Stimulated activated CD8-positive, alpha-beta memory T cell treated with anti-CD3 and anti-CD28 coated beads, Interleukin-2, amount 100 ng/mL, for 1 hour (primary cell): Measurements from ENCODE around the gene PTPRU.

ENCODE experiments used
- DNase-seq, 2 donors: peaks; one replicate each; pipeline ENCODE4 v3.0.0-alpha.2; 2020; ENCODE audit warnings: low read depth in 2 of 2

Gene PTPRU

DNA sequence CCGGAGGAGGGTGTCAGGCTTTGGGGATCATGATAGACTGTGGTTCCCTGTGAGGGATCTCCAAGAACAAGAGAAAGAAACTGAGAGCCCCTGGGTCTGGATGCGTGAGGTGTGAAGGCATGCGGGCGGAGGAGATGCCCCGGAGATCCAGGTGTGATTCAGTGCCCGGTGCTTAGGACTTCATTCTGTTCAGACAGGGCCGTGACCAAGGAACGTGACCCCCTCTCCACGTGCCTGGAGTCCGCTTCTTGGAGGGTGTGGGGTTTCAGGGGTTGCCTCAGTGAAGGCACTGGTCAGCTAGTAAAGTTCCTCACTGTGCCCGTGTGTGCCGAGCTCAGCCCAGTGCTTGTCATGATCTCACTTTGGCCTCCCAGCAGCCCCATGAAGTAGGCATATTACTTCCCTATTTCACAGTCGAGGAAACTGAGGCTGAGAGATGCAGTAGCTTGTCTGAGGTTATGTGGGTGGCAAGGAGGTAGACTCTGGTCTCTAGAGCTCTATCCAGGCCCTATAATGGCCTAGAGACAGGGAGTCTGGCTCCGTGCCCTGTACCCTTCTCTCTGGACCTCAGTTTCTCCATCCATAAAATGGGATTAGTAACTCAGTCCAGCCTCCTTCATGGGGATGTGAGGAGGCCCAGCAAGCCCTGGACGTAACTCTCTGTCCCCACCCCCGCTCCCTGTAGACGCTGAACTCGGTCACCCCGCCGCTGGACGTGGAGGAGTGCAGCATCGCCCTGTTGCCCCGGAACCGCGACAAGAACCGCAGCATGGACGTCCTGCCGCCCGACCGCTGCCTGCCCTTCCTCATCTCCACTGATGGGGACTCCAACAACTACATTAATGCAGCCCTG lies 81.0 kb downstream of the PTPRU start:
- no peak for DNase-seq

DNA sequence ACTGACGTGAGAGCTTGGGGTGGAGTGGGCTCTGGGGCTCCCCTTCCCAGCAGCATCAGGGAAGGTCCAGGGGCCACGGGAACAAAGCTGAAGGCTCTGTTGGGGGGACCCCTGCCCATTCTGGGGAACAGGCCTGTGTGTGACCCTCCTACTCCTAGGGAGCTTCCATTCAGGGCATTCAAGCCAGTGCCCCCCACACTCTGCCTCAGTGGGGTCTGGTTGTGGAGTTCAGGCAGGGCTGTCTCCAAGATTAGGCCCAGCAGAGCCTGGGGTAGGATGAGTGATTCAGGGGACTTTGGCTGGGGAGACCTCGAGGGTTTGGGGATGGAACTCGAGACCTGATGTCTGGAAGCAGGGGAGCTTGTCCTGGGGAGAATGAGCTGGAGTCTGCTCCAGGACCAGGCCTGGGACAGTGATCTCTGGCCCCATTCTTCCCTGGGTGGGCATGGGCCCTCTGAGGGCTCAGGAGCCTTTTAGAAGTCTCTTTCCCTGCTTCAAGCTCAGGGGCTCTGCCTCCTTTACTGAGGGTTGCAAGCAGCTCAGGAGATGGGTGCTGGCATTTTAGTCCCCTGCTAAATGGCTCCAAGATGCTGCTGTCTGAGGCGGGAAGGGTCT lies 81.7 kb downstream of the PTPRU start:
- no peak for DNase-seq

DNA sequence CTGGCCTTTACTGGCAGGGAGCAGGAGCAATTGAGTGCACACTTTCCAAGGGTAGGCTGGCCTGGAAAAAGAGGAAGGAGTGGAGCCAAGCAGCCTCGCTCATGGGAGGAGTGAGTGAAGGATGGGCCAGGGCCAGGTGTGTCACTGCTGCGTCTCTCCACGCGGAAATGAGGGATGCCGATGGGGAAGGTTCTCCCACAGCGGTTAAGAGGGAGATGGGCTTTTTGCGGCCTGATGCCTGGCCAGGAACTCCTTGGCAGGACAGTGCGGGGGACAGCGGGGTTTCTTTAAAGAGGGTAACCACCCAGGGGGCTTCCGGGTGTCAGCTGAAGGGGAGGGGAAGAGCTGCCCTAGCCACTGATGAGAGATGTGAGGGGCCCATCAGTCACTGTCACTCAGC lies 82.4 kb downstream of the PTPRU start:
- no peak for DNase-seq

DNA sequence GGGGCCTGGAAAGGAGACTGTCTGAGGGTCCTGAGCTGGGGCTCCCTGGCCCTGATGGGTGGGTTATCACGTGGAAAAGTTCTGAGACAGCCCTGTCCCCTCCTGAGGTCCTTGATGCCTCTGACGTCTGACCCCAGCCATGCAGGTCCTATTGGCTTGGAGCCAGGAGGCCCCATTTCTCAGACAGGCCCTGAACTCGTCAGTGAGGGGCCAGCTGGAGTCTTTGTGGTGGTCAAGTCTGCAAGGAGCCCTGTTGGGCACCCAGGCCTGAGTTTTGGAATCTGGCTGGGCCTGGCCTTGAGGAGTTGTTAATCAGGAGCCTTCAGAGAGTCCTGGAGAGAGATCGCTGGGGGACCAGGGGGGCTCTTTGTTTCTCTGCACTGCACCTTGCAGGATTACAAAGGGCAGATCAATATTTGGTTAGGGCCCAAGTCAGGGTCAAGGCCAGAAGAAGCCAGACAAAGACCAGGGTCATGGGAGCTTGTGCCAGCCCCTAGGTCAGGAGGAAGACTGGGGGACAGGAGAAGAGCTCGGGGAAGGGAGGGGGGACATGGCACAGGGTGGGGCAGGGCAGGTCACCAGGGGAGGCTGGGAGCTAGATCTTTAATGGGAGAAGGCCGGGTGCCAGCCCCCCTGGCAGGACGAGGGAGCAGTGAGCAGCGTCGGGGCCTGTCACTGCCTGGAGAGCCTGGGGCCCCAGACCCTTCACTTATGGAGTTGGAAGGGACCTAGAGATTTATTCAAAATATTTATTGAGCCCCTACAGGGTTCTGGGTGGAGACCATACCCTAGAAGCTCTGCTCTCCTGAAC lies 83.2 kb downstream of the PTPRU start:
- no peak for DNase-seq

DNA sequence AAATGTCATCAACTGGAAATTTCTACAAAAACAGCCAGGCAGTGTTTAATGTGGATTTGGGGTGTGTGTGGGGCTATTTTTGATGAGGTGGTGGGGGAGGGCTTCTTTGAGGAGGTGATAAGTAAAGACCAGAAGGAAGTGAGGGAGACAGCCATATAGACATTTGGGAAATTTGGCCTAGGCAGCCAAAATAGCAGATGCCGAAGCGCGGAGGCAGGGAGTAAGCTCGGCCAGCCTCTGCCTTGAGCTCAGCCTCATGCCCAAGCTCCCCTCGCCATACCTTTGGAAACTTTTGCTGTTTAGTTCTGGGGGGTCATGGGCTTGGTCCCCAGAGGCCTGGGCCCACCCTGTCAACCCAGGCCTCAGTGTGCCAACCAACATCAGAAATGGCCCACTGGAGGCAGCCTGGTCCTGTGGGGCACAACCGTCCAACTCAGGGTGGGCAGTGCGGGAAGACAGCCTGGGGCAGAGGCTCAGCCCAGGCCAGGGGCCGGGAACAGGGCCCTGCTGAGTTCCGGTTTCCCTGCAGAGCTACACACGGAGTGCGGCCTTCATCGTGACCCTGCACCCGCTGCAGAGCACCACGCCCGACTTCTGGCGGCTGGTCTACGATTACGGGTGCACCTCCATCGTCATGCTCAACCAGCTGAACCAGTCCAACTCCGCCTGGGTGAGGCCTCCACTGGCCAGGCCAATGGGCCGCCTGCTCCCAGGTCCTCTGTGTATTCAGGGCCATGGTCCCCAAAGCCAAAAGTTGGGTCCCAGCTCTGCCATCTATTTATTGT lies 84.0 kb downstream of the PTPRU start:
- DNase-seq: no peak

DNA sequence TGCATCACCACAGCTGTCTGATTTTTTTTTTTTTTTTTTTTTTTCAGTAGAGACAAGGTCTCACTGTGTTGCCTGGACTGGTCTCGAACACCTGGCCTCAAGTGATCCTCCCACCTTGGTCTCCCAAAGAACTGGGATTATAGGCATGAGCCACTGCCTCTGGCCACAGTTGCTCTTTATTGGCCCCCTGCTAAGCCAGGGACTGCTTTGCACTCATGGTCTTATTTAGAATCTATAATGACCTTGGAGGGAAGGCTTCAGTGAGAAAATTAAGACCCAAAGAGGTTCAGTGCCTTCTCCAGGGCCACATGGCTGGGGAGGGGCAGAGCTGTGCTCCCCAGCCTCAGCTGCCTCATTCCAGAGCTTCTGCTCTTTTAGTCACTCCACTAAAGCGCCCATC lies 84.9 kb downstream of the PTPRU start:
- DNase-seq: no peak

DNA sequence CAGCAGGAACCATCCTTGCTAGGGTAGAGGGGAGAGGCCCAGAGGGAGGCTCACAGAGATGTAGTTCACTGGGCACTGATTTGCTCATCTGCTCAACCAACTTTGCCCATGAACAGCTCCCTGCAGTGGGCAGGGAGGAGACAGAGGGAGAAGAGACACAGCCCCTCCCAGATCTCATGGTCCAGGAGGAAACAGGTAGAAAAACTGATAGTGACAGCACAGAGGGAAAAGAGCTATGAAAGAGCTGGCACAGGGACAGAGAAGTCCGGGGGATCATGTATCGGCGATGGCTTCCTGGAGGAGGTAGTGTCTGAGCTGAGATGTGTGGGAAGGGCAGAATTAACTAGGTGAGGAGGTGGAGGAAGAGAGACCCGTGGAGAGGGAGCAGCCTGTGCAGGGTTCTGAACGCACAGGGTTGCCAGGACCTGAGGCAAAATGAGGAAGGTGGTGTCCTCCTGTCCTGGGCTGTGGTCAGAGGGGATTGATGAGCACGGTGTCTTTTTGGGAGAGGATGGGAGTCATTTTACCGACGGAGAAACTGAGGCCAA lies 85.9 kb downstream of the PTPRU start:
- DNase-seq: no peak

DNA sequence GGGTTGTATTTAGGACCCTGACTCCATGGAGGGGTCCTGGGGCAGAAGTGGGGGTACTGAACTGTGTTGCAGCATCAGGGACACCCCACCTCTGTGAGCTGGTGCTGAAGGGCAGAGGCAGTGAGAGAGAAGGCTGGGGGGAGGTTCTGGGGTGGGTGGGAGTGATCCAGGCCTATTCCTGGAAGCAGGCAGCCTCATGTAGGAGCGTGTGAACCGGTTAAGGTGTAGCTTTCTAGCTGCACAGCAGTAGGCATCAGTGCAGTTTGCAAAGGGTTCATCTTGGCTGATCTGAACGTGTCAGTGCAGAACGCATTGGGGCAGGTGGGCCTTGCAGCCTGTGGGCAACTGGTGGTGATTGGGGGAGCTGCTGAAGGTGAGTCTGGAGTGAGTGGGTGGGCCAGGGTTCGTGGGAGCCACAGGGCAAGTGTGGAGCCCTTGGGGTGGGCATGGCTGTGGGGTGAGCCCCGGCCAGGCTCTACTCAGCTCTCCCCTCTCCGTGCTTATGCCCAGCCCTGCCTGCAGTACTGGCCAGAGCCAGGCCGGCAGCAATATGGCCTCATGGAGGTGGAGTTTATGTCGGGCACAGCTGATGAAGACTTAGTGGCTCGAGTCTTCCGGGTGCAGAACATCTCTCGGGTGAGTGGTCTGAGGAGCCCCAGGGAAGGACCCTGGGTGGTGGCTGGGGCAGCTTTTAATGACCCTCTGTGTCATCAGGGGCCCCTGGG lies 86.7 kb downstream of the PTPRU start:
- DNase-seq: no peak

DNA sequence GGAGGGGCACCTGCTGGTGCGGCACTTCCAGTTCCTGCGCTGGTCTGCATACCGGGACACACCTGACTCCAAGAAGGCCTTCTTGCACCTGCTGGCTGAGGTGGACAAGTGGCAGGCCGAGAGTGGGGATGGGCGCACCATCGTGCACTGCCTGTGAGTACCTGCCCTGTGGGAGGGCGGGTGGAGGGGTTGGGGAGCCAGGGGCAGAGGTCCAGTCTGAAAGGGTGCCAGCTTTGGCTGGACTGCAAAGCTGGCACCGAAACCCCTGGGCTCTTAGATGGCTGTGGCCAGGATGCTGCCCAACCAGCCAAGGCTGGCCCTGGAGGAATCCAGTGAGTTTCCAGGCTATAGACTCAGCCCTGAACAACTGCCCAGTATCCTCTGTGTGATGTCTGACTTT lies 87.3 kb downstream of the PTPRU start:
- DNase-seq: no peak

DNA sequence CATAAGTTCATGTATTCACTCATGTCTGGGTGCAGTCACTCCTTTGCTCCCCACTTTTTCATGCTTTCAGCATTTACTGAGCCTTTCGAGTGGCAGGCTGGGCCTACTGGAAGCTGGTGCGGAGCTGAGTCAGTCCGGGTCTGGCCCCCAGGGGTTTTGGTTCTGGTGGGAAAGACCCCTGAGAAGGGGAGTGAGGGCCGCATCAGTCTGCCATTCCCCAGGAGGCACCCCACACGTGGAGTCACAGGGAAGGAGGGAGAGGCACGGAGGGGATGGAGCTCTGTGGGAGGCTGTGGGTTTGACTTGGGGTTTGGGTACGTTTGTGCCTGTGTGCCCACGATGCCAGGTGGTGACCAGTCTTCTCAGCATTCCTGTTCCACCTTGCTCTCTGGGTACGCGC lies 87.9 kb downstream of the PTPRU start:
- no peak for DNase-seq

DNA sequence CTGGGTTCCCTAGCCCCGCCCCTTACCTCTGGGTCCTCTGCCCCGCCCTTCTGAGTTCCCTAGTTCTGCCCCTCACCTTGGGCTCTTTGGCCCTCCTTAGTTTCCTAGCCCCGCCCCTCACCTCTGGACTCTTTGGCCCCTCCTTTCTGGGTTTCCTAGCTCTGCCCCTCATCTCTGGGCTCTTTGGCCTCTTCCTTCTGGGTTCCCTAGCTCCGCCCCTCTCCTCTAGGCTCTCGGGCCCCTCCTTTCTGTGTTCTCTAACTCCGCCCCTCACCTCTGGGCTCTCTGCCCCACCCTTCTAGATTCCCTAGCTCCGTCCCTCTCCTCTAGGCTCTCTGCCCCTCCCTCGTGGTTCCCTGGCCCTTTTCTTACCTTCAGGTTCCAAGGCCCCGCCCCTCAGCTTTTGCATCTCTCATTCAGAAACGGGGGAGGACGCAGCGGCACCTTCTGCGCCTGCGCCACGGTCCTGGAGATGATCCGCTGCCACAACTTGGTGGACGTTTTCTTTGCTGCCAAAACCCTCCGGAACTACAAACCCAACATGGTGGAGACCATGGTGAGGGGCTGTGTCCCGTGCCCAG lies 88.5 kb downstream of the PTPRU start:
- DNase-seq: no peak

DNA sequence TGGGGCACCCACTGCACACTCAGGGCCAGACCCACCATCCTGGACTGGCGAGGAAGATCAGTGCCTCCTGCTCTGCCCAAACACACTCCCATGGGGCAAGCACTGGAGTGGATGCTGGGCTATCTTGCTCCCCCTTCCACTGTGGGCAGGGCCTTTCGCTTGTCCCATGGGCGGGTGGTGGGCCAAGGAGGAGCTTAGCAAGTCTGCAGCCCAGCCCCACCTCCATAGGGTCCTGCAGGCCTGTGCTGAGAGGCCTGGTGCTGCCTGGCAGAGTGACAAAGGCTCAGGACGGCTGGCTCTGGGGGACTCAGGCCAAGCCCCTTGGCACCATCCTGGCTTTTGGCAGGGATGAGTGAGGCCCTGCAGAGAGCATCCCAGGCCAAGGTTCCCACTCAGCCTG lies 89.4 kb downstream of the PTPRU start:
- DNase-seq: no peak

DNA sequence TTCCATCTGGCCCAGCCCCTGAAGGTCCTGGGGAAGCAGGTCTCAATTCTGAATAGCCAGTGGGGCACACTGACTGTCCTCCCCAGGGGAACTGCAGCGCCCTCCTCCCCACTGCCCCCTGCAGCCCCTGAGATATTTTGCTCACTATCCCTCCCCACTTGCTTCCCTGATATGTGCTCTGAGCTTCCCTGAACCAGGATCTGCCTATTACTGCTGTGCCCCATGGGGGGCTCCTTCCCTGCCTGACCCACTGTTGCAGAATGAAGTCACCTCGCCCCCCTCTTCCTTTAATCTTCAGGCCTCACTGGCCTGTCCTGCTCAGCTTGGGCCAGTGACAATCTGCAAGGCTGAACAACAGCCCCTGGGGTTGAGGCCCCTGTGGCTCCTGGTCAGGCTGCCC lies 89.8 kb downstream of the PTPRU start:
- DNase-seq: no peak

DNA sequence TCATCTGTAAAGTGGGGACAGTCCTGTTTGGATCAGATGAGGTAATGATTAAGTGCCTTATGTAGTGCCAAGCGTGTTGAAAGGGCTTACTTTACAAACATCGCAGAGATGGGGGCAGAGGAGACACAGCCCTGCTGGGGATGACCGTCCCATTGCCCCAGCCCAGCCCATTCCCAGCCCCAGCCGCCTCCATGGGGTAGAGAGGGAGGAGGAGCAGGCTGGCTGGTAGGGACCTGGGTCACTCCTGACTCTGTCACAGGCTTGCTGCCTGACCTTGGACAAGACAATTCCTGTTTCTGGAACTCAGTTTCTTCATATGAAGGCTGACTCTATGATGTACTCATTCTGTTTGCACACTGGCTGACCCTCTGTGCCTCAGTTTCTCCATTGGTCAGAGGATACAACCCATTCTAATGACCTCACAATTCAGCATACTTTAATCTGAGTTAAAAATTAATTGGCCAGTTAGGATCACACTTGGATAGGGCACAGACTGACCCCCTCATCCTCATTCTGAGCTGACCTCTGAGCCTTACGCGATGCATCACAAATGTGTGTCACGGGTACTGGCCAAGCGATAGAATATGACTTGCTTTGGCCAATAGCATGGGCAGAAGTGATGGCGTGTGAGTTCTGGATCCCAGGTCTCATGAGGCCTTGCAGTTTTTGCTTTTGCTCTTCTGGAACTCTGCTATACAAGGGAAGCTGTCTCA lies 91.1 kb downstream of the PTPRU start:
- no peak for DNase-seq

DNA sequence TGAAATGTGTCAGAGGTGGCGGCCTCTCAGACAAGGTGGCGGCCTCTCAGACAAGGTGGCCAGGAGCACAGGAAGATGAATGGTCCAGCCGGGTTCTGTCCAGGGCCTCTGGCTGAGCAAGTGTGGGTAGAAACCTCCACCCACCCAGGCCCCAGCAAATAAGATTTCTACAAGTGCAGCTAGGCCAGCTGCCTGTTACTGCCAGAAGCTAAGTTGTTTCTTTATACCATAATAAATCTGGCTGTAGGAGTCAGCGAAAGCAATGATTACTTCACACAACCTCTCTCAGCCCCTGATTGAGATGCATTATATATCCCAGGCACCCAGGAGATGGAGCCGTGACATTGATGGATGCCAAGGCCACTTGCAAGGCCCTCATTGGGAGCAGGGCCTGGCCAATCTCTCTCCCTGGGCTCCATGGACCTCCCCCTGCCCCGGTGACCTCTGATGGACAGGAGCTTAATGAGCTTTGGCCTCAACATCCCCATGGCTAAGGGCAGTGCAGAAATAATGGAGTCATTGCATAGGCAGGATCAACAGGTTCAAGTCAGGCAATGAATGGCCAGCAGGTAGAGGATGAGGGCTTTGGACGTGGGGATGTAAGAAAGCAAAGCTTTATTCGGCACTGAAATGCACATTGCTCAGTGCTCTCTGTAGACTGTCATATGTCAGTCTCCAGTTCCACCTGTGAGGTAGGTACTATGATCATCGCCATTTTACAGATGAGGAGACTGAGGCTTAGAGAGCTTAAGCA lies 92.9 kb downstream of the PTPRU start:
- DNase-seq: no peak

DNA sequence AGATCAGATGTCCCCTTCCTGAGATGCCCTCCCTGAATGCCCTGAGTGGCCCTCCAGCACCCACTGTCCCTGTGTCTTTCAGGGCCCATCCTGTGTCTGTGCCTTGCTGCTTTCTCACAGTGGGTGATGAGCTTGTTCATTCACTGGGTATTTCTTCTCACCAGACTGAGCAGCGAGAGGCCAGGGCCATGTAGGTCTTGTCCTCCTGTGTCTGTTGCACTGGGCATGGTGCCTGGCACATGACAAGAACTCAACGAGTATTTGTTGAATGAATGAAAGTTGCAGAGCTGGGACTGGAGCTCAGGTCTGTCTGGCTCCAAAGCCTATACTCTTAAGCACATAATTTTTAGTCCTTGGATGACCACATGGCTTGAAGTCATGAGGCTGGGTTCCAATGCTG lies 93.8 kb downstream of the PTPRU start:
- DNase-seq: no peak

DNA sequence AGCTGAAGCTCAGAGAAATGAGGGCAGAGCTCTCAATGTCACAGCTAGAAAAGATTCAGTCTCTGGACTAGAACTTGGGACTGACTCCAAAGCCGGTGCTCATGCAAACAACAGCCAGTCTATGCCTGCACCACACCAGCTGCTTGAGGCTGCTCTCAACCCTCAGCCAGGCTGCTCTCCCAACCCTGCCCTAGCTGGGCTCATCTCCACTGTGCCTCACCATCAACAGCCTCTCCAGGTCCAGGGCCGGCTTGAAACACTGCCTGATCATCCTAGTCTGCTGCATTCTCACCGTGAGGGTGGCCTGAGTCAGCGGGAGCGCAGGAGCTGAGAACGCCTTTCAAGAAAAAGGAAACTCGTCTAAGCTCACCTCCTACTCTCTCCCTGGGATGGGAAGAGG lies 94.5 kb downstream of the PTPRU start:
- DNase-seq: no peak

DNA sequence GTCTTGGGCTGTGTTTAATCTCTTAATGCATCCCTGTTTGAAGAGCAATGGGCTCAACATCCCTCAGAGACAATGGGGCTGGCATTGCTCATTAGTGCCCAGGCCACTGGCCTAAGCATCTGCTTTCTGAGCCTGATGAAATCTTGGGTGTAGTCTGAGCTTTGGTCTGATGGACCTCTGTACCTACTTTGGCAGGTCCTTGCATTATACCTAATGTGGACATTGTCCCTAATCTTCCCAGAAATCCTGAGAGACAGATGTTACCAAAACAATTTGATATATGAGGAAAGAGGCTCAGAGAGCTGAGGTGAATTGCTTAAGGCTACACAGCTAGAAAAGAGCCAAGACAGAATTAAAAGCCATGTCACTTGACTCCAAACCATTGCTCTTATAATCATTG lies 95.0 kb downstream of the PTPRU start:
- DNase-seq: no peak

DNA sequence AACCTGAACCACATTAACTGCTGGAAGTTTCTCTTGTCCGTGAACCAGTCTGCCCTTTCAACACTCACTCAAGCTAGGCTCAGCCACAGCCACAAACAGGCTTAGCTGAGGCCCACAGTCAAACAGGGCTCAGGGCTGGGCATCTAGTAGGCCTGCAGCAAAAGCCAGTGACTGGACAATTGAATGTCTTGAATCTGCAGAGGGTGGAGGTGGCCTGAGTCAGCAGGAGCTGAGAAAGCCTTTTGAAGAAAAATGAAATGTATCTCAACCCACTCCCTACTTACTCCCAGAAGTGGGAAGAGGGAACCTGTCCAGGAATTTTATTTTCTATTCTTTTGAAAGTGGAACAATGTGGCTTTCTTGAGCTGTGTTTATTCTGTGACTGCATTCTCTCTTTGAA lies 95.4 kb downstream of the PTPRU start:
- DNase-seq: no peak
